HEK293T (cell line): Measurements from ENCODE around the gene IPO11.
"Not testable (repeated sequence)": the region's sequence is repeated elsewhere in the genome, so short reads cannot be mapped to it uniquely, and the experiment has no call there.

Experiments
- ELF4 ChIP-seq: fragments of 450-650 bp; IDR thresholded peaks from 2 replicates; pipeline ENCODE4 v1.6.1; 2017; ENCODE audit warnings: antibody characterized with exemption
- FOXK2 ChIP-seq: fragments of 450-650 bp; IDR thresholded peaks from 2 replicates; pipeline ENCODE4 v1.6.1; 2016; ENCODE audit warnings: mild to moderate bottlenecking
- FOXM1 ChIP-seq: fragments of 450-650 bp; IDR thresholded peaks from 2 replicates; pipeline ENCODE4 v1.6.1; 2017; ENCODE audit warnings: mild to moderate bottlenecking, borderline replicate concordance
- TARDBP ChIP-seq: fragments of 450-650 bp; IDR thresholded peaks from 2 replicates; pipeline ENCODE4 v1.6.1; 2016
- TF ChIP-seq, protein P1 (sequence below): fragments of 450-650 bp; IDR thresholded peaks from 2 replicates; pipeline ENCODE4 v1.6.1; 2016

DNA sequence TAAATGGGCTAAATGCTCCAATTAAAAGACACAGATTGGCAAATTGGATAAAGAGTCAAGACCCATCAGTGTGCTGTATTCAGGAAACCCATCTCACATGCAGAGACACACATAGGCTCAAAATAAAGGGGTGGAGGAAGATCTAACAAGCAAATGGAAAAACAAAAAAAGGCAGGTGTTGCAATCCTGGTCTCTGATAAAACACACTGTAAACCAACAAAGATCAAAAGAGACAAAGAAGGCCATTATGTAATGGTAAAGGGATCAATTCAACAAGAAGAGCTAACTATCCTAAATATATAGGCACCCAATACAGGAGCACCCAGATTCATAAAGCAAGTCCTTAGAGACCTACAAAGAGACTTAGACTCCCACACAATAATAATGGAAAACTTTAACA, 245.2 kb downstream of the IPO11 start:
- TF ChIP-seq FOXK2, TARDBP, FOXM1, ELF4: not testable (repeated sequence)
- TF ChIP-seq, protein P1, sequence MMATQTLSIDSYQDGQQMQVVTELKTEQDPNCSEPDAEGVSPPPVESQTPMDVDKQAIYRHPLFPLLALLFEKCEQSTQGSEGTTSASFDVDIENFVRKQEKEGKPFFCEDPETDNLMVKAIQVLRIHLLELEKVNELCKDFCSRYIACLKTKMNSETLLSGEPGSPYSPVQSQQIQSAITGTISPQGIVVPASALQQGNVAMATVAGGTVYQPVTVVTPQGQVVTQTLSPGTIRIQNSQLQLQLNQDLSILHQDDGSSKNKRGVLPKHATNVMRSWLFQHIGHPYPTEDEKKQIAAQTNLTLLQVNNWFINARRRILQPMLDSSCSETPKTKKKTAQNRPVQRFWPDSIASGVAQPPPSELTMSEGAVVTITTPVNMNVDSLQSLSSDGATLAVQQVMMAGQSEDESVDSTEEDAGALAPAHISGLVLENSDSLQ, result not testable (repeated sequence)
